C4-2B (cell line): ENCODE data around the gene NEURL3.

Source experiments
- H3K27ac ChIP-seq: fragments of 450-650 bp; 2 replicates; pipeline ENCODE4 v1.5.1; 2017
- ZFX ChIP-seq: fragments of 450-650 bp; IDR thresholded peaks from 2 replicates; pipeline ENCODE4 v1.6.1; 2017
- TF ChIP-seq, protein P1 (sequence below): fragments of 450-650 bp; conservative IDR thresholded peaks from 2 replicates; pipeline ENCODE4 v1.5.1; 2017; ENCODE audit warnings: mild to moderate bottlenecking

NEURL3 gene

DNA sequence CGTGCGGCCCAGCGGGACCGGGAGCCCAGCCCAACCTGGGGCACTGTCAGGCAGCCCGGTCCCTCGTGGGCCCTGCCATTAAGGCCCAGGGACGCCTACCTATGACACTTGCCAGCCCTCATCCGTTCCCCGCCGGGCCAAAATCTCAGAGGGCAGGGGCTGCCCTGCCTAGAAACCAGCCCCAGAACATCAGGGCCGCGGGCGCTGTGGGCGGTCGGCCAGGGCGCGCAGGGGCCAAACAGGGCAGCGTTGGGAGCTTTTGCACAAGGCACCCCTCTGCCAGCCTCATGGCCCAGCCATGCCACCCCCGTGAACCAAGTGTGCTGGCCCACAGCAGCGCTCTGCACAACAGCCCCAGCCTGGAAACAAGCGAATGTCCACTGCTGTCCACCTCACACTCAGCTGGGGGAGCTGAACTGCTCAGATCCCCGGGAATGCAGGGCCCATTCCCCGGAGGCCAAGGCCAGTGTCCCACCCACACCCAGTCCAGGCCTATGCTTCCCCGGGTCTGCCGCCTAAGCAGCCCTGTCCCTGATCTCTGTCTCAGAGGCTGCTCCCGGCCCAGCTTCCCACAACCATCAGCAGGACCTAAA, 3.5 kb upstream of the NEURL3 start:
- TF ChIP-seq ZFX: no peak
- TF ChIP-seq, protein P1, sequence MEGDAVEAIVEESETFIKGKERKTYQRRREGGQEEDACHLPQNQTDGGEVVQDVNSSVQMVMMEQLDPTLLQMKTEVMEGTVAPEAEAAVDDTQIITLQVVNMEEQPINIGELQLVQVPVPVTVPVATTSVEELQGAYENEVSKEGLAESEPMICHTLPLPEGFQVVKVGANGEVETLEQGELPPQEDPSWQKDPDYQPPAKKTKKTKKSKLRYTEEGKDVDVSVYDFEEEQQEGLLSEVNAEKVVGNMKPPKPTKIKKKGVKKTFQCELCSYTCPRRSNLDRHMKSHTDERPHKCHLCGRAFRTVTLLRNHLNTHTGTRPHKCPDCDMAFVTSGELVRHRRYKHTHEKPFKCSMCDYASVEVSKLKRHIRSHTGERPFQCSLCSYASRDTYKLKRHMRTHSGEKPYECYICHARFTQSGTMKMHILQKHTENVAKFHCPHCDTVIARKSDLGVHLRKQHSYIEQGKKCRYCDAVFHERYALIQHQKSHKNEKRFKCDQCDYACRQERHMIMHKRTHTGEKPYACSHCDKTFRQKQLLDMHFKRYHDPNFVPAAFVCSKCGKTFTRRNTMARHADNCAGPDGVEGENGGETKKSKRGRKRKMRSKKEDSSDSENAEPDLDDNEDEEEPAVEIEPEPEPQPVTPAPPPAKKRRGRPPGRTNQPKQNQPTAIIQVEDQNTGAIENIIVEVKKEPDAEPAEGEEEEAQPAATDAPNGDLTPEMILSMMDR: no peak
- no peak overlapping the region for H3K27ac ChIP-seq

DNA sequence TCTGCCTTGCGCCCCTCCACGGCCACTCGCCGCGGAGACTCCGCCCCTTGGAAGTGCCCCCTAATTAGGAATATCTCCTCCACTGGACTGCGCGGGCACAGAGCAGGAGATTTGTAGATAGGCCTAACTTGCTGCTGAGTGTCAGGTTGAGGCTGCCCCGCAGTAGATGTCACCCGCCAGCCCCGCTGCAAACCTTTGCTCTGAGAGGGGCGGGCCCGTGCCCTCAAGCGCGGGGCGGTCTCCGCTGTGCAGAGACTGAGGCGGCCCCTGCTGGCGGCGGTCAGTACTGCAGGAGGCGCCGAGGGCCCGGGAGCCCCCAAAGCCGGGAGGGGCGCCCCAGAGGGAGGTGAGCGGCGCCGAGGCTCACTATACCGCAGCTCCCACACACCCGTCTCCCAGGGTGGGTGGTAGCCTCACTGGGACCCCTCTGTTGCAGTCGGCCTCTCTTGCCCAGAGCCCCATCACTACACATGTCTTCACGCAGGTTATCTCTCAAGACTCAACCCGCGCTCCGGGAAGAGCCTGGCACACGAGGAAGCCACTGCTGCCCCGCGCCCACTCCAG, 2.9 kb upstream of the NEURL3 start:
- H3K27ac ChIP-seq: no peak overlapping the region
- no peak for TF ChIP-seq ZFX
- TF ChIP-seq, protein P1: peak; percentile 97

DNA sequence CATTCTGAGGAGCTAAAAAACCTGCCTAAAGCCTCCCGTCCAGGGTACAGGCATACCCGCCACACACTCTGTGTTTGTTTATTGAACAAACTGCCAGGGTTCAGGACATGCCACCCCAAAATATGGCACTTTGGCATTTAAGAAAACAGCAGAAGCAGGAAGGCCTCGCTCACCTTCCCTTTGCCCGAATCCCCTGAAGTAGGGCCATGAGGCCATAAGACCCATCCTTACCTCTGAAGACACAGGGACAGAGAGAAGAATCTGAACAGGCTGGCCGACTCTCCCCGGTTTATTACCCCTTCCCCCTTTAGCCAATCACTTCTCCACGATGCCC, 1.7 kb upstream of the NEURL3 start:
- TF ChIP-seq, protein P1: no peak
- TF ChIP-seq ZFX: no peak
- H3K27ac ChIP-seq: no peak overlapping the region

- TF ChIP-seq ZFX: no peak
- TF ChIP-seq, protein P1: no peak
These were observed 1.1 kb upstream of the NEURL3 start for GRCh38 chr2:96506016-96506906.

DNA sequence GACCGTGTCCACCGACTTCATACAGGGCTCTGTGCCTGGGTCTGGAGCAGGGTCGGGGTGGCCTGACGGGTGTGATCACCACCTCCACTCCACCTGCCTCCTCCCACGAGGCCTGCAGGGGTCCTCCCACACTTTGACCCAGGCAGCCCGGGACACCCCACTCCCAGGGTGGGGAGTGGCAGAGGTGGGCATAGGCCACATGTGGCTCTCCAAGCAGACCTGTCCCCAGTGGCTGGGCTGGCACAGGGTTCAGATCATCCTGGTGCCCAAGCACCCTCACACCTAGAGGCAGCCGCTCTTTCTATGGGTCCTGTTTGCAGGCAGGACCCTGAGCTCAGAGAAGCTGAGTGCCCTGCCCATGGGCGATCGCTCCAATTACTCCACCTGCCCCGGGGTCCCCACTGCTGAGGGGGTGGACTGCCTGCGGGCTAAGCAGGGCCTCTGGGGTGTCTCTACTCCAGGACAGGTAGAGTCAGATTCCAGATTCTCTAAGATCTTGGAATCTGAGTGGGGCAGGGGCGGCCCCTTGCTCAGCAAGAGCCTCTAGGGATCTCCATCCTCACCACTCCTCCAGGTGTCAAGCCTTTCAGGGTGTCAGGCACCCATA, 1.4 kb downstream of the NEURL3 start:
- H3K27ac ChIP-seq: no peak overlapping the region
- no peak for TF ChIP-seq ZFX
- TF ChIP-seq, protein P1: no peak

More at GRCh38 chr2:96506016-96506906, 1.1 kb upstream of the NEURL3 start:
- H3K27ac ChIP-seq: no peak overlapping the region

GRCh38 chr2:96502891-96503636, 2.1 kb downstream of the NEURL3 start:
- H3K27ac ChIP-seq: no peak overlapping the region

More at GRCh38 chr2:96502891-96503636, 2.1 kb downstream of the NEURL3 start:
- no peak for TF ChIP-seq ZFX
- TF ChIP-seq, protein P1: no peak
